SHP77 treated with DMSO at 0.1 percent for 48 hours (cell line): ENCODE data around the gene SPATA2.
"Not testable (repeated sequence)": the region's sequence is repeated elsewhere in the genome, so short reads cannot be mapped to it uniquely, and the experiment has no call there.

Experiments used
- DNase-seq: peaks from one replicate; lab custom pipeline; 2025; lab: John Stamatoyannopoulos, UW

Gene SPATA2

DNA sequence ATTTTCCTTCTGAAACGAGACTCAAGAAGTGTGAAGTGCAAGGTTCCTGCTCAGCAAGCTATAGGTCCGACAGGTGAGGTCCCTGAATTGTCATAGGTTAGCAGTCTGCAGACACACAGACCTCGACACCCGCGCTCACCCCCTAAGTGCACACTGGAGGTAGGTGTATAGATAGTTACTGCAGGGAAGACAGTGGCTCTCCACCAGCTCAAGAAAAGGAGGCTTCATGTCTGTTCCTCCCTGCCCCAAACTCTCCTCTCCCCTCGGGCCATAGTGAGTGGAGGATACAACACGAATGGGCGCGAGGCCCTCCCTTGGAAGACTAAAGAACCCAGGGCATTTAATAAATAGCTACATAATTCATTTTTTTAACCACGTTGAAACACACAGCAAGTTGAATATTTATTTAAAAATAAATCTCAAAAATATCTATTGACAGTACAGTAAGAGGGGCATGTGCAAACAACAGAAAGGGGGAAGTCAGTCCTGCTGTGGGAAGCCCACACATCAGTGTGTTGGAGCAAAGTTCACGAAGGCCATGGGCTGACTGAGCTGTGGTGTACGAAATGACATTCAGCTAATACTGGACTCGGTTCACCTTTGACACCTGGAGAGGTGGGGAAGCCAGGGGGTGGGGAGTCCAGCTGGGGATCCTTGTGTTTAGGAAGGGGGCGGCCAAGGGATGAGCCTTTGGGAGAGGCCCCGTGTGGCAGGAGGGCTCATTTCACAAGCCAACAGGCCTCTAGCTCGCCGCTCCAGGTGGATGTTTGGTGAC, 10.7 kb downstream of the SPATA2 start:
- DNase-seq, result no peak

DNA sequence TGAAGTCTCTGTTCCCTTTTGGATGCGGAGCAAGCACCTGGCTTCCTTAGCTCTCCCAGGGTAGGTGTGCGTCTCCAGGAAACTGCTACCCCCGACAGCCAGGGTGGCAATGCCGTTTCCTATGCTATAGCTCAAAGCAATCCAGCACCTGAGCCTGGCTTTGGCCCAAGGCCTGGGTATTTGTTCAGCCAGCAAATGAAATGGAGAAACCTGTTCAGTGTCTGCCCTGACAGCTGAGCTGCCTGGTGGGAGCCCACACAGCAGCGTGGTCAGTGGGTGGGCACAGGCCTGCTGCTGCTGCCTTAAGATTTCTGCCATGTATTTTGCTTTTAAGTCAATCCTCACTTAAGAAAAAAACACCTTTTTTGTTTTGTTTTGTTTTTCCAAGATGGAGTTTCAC, 13.7 kb downstream of the SPATA2 start:
- no peak for DNase-seq

DNA sequence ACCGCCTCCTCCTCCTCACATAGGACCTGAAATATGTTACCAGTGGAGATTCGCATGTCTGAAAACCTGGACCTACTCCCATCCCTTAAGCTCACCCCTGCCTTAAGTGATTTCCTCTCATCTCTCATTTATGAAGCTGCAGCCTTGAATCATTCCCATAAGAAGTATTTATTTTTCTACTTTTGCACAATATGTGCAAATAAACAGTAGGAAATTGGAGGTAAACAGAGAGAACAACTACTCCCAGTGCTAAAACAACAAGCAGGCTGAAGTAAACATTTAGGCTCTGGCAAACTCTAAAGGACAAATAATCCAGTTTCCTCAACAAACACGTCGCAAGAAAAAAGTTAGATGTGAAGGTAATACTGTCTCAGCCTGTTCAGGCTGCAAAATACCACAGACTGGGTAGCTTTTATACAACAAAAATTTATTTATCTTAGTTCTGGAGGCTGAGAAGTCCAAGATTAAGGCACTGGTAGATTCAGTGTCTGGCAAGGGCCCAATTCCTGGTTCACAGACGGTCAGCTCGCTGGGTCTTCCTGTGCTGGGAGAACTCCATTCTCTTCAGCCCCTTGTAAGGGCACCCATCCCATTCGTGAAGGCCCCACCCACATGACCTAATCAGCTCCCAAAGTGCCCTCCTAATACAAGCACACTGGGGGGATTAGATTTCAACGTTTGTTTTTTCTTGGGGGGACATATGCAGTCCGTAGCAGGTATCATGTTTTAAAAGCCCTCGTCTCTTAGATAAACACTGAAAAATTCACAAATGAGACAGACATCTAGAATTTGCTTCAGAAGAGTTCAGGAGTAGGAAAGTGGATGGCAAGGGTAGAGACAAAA, 15.6 kb downstream of the SPATA2 start:
- no peak for DNase-seq

DNA sequence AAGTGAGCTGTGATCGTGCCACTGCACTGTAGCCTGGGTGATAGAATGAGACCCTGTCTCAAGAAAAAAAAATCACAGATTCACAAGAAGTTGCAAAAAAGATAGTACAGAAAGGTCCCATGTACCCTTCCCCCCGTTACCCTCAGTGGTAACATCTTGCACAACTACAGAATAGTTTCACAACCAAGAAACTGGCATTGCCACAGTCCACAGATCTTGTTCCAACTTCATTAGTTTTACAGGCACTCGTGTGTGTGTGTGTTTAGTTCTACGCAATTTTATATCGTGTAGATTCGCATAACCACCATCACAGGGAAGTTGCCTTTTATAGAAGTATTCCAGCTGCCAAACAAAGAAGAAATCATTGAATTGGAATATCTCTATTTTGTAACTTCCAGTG, 19.1 kb downstream of the SPATA2 start:
- DNase-seq, result no peak

DNA sequence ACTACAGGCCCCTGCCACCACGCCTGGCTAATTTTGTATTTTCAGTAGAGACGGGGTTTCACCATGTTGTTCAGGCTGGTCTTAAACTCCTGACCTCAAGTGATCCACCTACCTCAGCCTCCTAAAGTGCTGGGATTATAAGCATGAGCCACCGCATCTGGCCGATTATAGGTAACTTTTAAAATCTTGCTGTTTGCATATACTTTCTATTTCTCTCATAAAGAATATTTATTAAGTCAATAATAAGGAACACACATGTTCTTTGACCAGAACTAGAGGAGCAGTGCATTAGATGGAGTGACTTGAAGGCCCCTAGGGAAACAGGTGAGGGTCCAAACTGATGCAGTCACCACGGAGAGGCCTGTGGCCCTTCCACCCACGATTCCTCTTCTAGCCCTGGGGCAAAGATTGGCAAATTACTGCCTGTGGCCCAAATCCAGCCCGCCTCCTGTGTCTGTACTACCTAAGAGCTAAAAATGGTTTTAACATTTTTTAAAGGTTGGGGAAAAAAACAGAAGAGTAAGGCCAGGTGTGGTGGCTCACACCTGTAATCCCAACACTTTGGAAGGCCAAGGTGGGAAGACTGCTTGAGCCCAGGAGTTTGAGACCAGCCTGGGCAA, 19.7 kb downstream of the SPATA2 start:
- DNase-seq, result not testable (repeated sequence)

DNA sequence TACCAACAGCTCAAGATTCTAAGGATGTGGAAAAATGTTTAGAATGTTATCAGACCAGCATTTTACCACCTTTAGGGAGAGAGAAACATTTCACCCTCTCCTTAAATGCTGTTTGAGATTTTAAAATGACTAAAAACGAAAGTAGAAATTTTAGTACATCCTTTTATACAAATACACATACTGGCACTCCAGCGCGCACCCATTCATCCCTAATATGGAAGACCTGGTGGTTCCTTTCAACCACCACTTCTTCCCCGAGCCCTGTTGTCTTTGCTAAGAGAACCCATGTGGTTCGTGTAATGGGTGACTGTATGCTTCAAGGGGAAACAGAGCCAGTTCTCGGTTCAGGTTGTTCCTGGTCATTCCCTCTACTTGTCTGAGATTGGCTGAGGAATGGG, 21.3 kb downstream of the SPATA2 start:
- no peak for DNase-seq

DNA sequence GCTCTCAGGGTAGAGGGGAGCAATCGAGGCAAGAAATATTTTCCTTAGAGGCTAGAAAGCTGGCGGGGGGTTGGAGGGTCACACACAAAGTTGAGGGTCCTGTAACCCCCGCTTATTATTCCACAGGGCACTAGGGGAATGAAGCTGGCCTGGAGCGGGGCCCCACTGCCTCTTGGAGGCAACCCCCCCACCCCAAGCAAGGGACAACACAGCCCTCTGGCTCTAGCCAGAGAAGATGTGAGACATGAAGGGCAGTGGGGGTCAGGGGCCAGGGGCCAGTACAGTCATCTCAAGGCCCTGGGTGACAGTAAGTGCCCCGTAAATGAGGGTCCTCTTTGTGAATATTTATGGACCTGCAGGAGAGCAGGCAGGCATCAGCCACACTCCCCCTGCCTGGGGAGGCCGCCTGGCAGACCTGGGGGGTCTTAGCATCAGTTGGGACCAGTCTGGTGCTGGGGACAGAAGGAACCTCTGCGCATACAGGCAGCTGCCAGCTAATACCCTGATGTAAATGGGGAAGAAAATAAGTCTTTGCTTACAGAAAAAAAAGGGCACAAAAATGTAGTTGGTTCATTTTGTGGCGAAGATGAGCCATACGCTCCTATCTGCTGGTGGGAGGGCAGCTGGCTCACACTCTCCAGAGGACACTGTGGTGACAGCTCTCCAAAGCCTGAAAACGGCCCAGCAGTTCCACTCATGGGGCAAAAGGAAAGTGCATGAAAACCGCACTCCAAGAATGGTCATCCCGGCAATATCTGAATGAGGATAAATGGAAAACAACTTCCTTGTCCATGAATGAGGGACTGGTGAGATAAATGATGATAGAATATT, 21.9 kb downstream of the SPATA2 start:
- no peak for DNase-seq

DNA sequence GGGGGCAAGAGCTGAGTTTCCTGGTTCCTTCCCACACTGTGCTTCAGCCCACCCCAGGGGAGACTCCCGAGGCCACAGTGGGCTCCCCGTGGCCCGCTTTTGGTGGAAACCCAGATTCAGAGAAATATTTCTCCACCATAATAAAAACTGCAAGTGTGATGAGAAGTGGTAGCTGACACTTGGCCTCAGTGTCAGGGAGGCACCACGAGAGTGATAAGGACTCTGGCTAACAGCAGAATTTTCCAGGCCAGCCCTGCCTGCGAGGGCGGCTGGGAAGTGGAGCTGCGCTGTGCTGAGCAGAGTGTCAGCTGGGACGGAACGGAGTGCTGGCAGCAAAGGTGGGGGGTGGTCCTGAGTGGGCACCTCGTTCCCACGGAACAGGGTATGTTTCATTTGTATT, 22.5 kb downstream of the SPATA2 start:
- DNase-seq, result no peak

DNA sequence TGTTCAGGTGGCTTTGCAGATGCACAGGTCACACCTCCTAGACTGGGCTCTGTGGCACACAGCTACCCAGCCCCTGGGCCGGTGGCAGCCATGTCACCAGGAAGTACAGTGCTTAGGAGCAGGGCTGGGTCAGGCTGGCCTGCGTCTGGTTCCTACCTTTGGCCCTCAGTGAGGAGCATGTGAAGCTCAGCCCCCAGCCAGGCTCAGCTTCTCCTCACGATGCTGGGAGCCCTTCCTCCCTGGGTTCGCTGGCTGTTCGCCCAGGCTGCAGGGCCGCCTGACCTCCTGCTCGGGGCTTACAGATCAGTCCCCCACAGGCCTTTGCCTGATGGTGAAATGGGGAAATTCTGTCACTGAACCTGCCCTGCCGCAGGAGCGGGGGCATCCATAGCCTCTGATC, 23.1 kb downstream of the SPATA2 start:
- DNase-seq, result no peak

DNA sequence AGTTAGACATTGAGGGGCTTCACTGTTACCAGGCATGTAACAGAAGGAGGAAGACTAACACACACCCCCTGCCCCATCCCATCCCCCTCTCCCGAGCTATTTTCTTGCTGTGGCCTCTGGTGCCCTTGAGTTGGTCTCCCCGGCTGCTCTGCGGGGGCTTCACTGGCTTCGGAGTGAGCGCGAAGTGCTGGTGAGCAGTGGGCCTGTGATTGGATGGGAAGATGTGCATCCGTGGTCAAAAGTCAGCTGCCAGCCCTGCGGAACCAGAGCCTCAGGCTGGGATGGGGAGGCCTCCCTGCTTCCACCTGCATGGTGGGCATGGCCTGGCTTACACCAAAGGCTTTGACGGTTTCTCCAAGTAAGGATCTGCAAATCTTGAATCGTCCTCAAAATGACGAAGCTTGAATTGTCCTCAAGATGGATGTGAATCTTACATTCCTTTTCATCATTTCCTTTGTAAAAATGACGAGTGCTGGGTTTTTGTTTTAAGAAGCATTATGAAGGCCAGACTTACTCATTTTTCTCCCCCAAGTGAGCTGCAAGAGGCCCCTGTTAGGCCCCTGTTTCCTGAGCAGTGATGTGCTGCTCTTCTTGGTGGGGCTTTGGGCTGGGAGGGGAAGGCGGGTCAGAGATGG, 23.7 kb downstream of the SPATA2 start:
- no peak for DNase-seq

DNA sequence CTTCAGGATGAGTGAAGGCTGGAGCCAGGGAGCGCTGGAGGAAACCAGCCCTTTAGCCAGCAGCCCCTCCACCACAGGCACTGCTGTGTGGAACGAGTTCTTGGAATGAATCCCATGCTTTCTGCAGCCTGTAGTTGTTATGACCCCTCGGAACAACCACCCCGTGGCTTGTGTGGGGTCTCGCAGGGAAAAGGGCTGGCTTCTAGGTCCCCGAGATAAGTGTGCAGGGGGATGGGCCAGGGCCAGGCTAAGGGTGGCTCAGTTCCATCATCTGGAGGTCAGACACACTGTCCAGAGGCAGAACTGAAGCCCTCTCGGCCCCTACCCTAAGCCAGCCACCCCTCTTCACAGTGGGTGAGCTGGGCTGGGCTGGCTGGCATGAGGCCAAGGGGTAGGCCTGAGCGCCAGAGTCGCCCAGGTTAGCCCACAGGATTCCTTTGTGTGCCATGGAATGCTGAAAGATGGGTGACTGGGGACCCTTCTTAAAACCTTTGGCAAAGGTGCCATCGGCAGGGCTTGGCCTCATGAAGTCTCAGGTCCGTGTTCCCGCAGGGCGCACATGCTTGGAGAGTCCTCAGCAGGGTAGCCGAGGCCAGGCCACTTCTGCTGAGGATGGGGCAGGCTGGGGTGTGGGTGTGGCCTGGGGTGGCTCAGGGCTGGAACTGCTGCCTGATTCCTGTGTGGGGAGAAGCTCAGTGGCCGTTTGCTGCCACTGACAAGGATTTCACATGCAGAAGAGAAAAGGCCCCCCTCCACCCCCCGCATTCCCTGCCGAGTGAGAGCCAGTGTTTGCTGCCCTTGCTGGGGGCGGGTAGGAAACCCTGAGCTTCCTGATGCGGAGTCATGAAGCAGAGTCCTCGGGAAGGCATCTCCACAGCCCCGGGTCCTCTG, 24.6 kb downstream of the SPATA2 start:
- DNase-seq, result no peak

DNA sequence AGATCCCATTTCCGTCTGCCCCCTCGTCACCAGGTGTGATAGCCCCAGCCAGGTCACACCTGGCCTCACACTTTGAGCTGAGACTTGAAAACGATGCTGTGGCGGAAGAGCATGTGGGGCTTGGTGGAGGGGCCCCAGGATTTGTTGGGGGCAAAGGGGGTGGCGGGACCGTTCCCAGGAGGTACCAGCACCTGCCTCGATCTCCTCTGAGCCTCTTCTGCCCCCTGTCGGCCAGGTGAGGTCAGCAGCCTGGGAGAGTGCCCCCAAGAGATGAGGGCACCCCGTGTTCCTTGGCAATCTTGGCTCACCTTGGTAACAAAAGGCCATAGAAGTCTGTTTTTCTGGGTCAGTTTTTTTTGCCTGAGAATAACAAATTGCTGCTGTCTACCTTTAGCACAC, 25.4 kb downstream of the SPATA2 start:
- no peak for DNase-seq

DNA sequence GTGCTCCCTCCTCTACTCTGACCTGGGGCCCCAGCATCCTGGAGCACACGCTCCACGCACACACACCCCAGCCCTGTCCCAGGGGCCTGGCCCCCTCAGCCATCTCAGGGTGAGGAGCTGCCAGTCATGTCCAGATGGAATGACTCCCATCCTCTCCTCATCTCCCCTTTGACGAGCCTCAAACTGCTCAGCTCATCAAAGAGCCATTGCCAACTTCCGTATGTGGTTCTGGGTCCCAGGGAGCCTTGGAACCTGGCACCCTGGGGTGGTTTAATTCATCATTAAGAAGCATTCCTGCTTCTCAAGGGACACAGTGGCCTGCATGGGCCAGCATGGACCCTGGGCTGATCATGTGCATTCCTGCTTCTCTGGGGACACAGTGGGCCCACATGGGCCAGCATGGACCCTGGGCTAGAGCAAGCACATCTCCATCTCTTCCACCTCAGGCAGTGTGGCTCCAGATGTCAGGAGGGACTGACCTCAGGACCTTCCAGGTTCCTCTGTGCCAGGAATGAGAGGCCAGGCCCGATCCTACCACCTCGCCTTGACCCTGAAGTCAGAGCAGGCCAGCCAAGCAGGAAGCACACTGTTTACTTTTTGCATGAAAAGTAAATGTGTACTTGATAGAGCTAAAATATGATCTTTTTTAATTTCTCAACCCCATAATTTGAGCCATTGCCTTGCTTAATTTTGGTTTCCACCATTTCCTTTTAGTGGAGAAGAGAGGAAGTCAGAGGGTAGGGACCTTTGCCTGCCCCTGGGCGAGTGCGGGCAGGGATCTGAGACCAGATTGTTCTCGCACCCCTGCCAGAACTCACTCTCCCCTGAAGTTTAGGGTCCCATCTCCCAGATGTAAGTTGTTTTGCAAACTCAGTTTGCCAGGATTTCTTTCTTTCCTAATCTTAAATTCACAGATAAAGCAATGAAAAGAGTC, 26.1 kb downstream of the SPATA2 start:
- no peak for DNase-seq

DNA sequence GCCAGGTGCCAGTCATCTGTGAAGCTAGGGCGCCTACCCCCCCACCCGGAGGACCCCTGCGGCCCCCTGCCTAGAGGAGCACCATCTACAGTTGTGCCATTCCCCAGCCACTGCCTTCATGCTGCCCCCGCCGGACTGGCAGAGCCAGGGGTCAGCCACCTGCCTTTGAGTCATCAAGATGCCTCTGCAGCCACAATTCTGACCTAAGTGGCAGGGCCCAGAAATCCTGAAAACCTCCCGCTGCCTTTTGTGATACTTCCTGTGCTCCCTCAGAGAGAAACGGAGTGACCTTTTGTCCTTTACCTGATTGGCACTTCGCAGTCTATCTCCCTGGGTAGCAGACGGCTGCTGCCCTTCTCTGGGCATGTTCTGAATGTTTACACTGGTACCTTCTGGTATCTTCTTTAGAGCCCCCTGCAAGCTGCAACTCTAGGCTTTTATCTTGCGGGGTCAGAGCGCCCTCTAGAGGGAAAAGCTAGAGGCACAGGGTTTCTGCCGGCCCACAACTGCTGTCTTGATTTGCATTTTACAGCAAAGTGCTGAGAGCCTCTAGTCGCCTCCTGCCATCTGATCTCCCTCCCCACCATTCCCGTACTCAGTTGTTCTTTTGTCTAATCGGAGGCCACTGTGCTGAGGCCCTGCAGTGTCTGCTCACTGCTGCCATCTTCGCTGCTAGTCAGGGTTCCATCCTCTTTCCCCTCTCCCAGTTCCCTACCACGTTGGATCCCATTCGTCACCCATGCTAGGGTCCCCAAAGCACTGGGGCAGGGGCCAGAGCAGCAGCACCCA, 26.9 kb downstream of the SPATA2 start:
- DNase-seq, result peak; percentile 13

DNA sequence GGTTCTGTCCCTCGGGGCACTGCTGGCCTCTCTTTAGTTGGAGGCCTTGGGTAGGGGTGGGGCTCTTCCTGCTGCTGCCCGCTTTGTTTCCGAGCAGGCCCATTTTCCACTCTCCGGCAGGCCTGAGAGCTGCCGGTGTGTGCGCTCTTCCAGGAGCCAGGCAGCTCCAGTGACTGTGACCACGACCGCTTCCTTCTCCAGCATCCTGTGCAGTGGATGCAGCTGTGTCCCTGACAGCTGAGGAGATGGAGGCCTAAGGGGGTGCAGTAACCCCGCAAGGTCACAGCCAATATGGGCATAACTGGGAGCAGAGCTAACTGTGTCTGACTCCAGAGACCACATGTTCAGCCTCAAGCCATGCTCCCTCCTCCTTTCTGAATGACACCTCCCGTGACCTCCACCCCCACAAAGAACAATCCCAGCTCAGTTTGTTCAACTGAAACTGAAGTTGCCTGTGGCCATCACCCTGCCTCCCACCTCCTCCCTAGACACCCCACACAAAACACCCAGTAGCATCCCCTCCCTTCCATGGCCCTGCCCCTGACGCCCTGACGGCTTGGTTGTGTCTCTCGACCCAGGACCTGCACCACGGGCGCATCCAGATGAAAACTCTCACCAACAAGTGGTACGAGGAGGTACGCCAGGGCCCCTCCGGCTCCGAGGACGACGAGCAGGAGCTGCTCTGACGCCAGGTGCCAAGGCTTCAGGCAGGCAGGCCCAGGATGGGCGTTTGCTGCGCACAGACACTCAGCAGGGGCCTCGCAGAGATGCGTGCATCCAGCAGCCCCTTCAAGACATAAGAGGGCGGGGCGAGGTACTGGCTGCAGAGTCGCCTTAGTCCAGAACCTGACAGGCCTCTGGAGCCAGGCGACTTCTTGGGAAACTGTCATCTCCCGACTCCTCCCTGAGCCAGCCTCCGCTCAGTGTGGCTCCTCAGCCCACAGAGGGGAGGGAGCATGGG, 27.8 kb downstream of the SPATA2 start:
- DNase-seq, result no peak

DNA sequence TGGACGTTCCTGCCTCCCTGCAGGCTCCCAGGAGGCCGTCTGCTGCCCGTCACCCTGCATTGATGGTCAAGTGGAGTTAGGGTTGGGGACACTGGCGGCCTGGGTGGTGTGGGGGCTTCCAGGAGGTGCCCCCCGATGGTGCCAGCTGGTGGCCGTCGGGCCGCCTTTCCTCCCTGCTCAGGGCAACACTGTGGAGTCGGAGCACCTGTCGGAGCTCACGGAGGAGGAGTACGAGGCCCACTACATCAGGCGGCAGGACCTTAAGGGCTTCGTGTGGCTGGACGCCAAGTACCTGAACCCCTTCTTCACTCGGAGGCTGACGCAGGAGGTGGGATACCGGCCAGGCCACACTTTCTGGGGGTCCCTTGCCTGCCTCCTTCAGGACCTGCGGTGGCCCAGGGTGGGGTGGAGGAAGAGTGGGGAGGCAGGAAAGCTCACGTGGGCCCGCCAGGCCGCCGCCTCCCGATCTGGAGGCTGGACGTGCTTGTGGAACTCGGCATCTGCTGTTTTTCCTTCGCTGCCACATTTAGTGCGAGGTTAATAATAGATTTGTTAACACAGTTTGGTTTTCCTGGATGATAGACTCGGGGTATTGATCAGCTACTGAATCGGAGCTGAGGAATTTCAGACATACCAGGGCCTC, 28.6 kb downstream of the SPATA2 start:
- no peak for DNase-seq
